ENCODE results near the gene TGFA. TPM values are rescaled to one million over a fixed set of nuclear protein-coding genes. Genes with fewer than 3 reads are reported as not detected.

The TGFA gene
- total and polyA plus RNA-seq, 4 donors = 1.1 to 2.9 (median 1.7) TPM

GRCh38 chr2:70558195-70558808, 4.7 kb upstream of the TGFA start:
- Histone ChIP-seq H3K27me3 (ENCODE audit: control insufficient read depth in 4 of 4, insufficient read depth in 4 of 4, low read length in 3 of 4) (no peaks in the 10 kb centered on the region), H3K4me3 (ENCODE audit: low read depth in 1 of 3, low read length in 3 of 3) (no peak overlapping the region), H3K4me1 (ENCODE audit: control insufficient read depth in 4 of 4, insufficient read depth in 4 of 4, low read length in 3 of 4) (peaks cover 4 to 8% (median 6%) of the 10 kb centered on the region in 4 donors), H3K27ac (ENCODE audit: low read depth in 1 of 2, low read length in 2 of 2) (no peak overlapping the region), H3K36me3 (ENCODE audit: control insufficient read depth in 4 of 4, insufficient read depth in 3 of 4, low read depth in 1 of 4, low read length in 3 of 4) (no peaks in the 10 kb centered on the region), H3K9me3 (ENCODE audit: control insufficient read depth in 4 of 4, low read length in 3 of 4) (no peaks in the 10 kb centered on the region), H3K9ac (ENCODE audit: low read depth in 1 of 2, low read length in 2 of 2) (no peak overlapping the region)
- WGBS = 58% methylated on average over 5 of the region's 5 CpGs
- TF ChIP-seq CTCF (IDR thresholded peaks at IDR 0.05; ENCODE audit: low read depth, low read length, missing input control) (no peak), HNF4G (IDR thresholded peaks at IDR 0.05) (no peak), RXRA (IDR thresholded peaks at IDR 0.05) (no peak), RAD21 (IDR thresholded peaks at IDR 0.05) (no peak), ATF3 (IDR thresholded peaks at IDR 0.05) (no peak), EGR1 (IDR thresholded peaks at IDR 0.05; ENCODE audit: low read depth in 2 of 2) (no peak), HNF4A (conservative IDR thresholded peaks at IDR 0.05) (no peak), TAF1 (conservative IDR thresholded peaks at IDR 0.05) (no peak), SP1 (IDR thresholded peaks at IDR 0.05) (no peak), YY1 (IDR thresholded peaks at IDR 0.05) (no peak), NR2F2 (IDR thresholded peaks at IDR 0.05) (no peak), FOXA1 (IDR thresholded peaks at IDR 0.05) (no peak)
- no peak for DNase-seq (ENCODE audit: low spot score)

GRCh38 chr2:70557171-70557838, 3.7 kb upstream of the TGFA start:
- H3K27ac ChIP-seq (ENCODE audit: low read depth in 1 of 2, low read length in 2 of 2) = no peak overlapping the region
- peaks cover 4 to 17% (median 12%) of the 10 kb centered on the region in 4 donors for H3K4me1 ChIP-seq (ENCODE audit: control insufficient read depth in 4 of 4, insufficient read depth in 4 of 4, low read length in 3 of 4)
- no peaks in the 10 kb centered on the region for H3K36me3 ChIP-seq (ENCODE audit: control insufficient read depth in 4 of 4, insufficient read depth in 3 of 4, low read depth in 1 of 4, low read length in 3 of 4)
- DNase-seq (ENCODE audit: low spot score) = no peak
- H3K27me3 ChIP-seq (ENCODE audit: control insufficient read depth in 4 of 4, insufficient read depth in 4 of 4, low read length in 3 of 4) = no peaks in the 10 kb centered on the region
- no peak overlapping the region for H3K4me3 ChIP-seq (ENCODE audit: low read depth in 1 of 3, low read length in 3 of 3)
- no peaks in the 10 kb centered on the region for H3K9me3 ChIP-seq (ENCODE audit: control insufficient read depth in 4 of 4, low read length in 3 of 4)
- 46% methylated on average over 6 of the region's 6 CpGs for WGBS
- no peak overlapping the region for H3K9ac ChIP-seq (ENCODE audit: low read depth in 1 of 2, low read length in 2 of 2)
- TF ChIP-seq YY1 (IDR thresholded peaks at IDR 0.05) (no peak), FOXA1 (IDR thresholded peaks at IDR 0.05) (no peak), SP1 (IDR thresholded peaks at IDR 0.05) (no peak), FOXA2 (IDR thresholded peaks at IDR 0.05) (no peak), TAF1 (conservative IDR thresholded peaks at IDR 0.05) (no peak), JUND (IDR thresholded peaks at IDR 0.05) (no peak), MAX (IDR thresholded peaks at IDR 0.05) (no peak), GABPA (IDR thresholded peaks at IDR 0.05 in 1 of 2, conservative IDR thresholded peaks at IDR 0.05 in 1 of 2) (no peak), RXRA (IDR thresholded peaks at IDR 0.05) (no peak), CTCF (IDR thresholded peaks at IDR 0.05; ENCODE audit: low read depth, low read length, missing input control) (no peak), REST (IDR thresholded peaks at IDR 0.05) (no peak), ZBTB33 (IDR thresholded peaks at IDR 0.05) (no peak), HNF4A (conservative IDR thresholded peaks at IDR 0.05) (no peak), ATF3 (IDR thresholded peaks at IDR 0.05) (no peak), EGR1 (IDR thresholded peaks at IDR 0.05; ENCODE audit: low read depth in 2 of 2) (no peak), NR2F2 (IDR thresholded peaks at IDR 0.05) (no peak)

Data from liver (tissue), 9 donors.